Right lobe of liver (tissue), 4 donors: ENCODE measurements around the gene KCNT2.

Experiments used
- POLR2A ChIP-seq: fragments of 450-650 bp; IDR thresholded peaks from one replicate; pipeline ENCODE4 v1.6.1; 2017; ENCODE audit warnings: antibody characterized with exemption, mild to moderate bottlenecking
- TF ChIP-seq, protein P1 (sequence below), 4 donors: fragments of 200-600 bp in 3 of 4; fragments of 450-650 bp in 1 of 4; IDR thresholded peaks; one replicate each; pipeline versions ENCODE4 v1.5.1 to v1.8.0; 2016 to 2022; ENCODE audit warnings: antibody characterized with exemption in 4 of 4, mild to moderate bottlenecking in 2 of 4
- donor health status: DM: no; HTN: no; CAD: no.
- donor health status: DM: no; HTN: no; CAD: no.
- donor health status: DM: no; HTN: yes; CAD: no.

DNA sequence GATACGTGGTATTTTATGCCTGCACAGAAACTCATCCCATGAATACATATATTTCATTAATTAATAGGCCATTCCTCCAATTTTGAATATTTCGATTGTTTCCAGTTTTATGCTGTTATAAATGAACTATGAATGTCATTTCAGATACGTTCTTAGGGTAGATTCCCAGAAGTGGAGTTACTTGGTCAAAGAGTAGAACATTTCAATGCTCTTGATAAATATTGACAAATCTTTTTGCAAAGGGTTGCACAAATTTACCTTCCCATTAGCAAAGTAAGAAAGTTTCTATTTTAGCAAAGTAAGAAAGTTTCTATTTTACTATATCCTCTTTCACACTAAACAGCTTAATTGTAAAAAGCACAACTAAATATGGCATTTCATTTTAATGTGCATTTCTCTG is 48.9 kb downstream of the KCNT2 start:
- TF ChIP-seq, protein P1, sequence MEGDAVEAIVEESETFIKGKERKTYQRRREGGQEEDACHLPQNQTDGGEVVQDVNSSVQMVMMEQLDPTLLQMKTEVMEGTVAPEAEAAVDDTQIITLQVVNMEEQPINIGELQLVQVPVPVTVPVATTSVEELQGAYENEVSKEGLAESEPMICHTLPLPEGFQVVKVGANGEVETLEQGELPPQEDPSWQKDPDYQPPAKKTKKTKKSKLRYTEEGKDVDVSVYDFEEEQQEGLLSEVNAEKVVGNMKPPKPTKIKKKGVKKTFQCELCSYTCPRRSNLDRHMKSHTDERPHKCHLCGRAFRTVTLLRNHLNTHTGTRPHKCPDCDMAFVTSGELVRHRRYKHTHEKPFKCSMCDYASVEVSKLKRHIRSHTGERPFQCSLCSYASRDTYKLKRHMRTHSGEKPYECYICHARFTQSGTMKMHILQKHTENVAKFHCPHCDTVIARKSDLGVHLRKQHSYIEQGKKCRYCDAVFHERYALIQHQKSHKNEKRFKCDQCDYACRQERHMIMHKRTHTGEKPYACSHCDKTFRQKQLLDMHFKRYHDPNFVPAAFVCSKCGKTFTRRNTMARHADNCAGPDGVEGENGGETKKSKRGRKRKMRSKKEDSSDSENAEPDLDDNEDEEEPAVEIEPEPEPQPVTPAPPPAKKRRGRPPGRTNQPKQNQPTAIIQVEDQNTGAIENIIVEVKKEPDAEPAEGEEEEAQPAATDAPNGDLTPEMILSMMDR (IDR thresholded peaks at IDR 0.05), result no peak
- TF ChIP-seq POLR2A, result no peak
